HG03108 (cell line): ENCODE measurements around the gene SBF2.
"Not testable (repeated sequence)": the region's sequence is repeated elsewhere in the genome, so short reads cannot be mapped to it uniquely, and the experiment has no call there.

Experiments used
- ATAC-seq: cut with Tn5 transposase; IDR thresholded peaks from one replicate; pipeline ENCODE4 v1.9.1; 2021; ENCODE audit warnings: moderate library complexity; ENCODE audit not compliant: unreplicated experiment

The SBF2 gene

DNA sequence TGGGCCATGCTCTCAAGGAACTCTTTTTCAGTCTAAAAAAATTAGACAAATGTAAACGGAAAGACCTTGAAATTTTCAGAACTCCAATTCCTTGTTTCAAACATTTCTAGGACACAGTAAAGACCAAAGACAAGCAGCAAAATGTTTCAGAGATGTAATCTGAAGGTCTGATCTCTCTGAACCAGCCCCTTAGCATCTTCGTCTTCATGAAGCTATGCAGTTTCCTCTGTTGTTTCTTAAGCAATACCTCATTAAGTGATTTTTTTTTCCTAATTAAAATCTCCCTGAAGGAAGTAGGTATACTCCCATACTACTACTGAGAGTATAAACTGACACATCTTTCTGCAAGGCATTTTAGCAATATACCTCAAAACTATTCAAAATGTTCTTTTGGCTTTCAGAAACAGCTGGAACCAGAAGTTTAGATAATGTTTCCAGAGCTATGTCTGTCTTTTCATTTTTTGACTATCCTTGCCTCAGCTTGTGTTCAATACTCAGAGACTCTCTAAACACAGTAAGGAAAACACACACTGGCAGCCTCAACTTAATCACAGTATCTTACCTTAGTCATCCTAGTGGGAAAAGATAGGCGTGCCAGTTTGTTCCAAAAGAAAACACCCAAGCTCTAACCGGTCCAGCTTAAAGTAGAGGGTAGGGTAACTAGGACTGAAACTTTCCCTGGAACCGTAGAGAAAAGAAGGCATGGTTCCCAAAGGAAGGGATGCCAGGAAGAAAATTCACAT lies 25.1 kb downstream of the SBF2 start:
- ATAC-seq: no peak

DNA sequence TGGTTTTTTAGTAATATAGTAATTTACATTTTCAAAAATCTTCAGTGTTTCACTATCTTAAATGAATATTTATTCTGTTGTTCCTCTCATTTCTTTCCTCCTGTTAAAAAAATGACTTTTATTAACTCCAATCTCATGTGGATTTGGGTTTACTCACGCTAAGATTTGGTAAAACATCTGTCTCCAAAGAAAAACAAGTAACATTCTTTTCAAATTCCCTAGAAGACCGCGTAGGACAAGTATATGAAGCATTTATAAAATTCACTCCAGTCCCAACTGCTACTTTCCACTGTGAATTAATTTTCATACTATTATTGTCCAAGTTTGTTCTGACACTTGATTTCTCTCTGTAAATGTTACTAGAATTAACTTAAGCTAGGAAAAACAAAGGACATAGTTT lies 26.2 kb downstream of the SBF2 start:
- no peak for ATAC-seq

DNA sequence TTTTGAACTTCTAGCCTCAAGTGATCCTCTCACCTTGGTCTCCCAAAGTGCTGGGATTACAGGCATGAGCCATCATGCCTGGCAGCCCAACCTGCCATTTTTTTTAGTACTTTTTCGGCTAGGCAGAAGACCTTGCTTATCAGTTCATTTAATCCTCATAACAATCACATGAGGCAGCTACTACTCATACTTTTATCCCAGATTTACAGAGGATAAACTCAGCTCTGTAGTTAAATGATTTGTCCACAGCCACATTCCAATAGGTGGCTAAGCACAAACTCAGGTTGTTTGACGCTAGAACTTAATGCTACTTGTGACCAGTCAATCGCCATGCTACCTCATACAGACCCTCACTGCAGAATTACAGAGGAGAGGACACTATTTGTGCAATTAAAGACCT lies 28.1 kb downstream of the SBF2 start:
- ATAC-seq: no peak

DNA sequence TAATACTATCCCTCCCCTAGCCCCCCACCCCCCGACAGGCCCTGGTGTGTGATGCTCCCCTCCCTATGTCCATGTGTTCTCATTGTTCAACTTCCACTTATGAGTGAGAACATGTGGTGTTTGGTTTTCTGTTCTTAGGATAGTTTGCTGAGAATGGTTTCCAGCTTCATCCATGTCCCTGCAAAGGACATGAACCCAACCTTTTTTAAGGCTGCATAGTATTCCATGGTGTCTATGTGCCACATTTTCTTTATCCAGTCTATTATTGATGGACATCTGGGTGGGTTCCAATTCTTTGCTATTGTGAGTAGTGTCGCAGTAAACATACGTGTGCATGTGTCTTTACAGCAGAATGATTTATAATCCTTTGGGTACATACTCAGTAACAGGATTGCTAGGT lies 29.3 kb downstream of the SBF2 start:
- not testable (repeated sequence) for ATAC-seq

DNA sequence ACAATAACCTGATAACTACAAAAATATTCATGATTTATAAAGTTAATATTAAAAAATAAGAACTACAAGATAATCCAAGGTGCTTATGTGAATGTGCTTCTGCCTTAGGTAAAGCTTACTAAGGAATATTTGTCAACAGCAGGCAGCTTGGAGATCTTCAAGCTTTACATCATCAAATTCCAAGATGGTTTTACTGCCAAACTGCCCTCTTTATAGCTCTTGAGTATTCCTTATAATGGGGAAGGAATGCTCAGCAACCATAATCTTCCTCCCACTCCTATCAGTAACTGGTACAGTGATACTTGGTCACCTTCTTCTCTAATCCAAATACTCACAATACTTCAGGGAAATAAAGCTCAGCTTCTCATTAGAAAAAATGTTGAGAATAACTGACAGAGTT lies 30.1 kb downstream of the SBF2 start:
- no peak for ATAC-seq

DNA sequence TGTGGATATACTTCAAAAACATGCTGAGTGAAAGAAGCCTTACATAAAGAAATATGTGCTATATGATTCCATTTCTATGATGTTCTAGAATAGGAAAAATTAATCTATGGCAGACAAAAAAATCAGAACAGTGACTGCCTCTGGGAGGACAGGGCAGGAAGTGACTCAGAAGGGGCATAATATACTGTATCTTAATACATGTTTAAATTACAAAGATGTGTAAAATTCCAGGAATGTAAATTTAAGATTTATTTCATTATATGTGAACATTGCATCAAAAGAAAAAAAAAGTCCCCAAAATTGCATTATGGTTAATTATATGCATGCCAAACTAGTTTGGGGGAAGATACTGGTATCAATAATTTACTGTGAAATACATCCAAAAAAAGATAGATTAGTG lies 32.2 kb downstream of the SBF2 start:
- no peak for ATAC-seq

DNA sequence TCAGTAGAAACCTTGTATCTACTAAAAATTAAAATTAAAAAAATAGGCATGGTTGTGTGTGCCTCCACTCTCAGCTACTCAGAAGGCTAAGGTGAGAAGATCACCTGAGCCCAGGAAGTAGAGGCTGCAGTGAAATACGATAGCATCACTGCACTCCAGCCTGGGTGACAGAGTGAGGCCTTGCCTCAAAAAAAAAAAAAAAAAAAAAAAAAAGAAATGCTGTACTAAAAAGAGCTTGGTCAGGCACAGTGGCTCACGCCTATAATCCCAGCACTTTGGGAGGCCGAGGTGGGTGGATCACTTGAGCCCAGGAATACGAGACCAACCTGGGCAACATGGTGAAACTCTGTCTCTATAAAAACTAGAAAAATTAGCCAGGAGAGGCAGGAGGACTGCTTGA lies 36.5 kb downstream of the SBF2 start:
- ATAC-seq: no peak

DNA sequence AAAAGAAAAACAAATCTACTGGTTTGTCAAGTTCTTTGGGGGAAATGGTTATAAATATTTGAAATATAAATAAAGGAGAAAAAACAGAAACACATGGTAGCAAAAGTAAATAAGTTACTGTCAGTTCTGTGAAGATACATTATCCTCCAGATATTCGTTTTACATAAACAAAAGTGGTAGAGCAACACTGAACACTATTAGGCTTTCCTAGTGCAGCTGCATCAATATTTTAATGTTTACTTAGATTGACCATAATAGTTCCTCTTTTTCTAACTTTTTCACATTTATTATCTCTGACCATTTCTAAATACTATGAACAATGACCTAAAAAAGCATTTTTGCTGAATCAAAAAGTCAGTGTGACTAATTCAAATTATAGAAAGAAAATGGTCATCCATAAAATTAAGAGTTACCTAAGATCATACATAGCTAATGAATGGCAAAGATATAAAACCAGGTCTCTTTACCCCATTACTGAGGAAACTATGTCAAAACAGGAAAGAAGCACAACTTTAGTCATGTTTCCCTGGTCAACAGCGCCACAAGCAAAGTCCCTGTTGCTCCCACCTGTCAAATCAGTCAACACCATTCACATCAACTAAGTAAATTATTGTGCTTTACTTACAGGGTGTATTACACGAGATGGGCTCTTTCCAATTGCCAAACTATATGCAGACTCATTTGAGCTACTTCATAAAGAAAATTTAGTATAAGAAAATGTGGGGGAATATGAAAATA lies 38.5 kb downstream of the SBF2 start:
- no peak for ATAC-seq

DNA sequence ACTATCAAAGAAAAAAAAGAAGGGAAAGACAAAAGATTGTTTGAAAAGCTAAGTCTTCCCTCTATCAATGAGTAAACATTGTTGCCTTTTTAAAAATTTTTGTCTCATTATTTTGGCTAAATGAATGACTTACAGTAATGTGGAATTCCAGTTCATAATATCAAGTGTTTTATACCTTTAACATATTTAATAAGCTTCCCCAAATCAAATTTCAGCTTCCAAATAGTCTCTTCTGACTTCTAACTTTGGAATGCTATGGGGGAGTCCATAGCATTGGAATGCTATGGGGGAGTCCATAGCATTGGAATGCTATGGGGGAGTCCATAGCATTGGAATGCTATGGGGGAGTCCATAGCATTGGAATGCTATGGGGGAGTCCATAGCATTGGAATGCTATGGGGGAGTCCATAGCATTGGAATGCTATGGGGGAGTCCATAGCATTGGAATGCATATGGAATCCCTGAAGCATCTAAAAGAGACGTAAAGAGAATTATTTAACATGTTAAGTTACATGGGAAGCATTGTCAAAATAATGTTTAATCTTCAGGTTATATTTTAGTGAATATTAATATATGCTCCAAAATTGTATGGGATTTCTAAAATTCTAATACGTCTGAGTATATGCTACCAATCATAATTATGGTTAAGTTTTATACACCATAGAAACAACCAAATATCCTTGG lies 44.4 kb downstream of the SBF2 start:
- not testable (repeated sequence) for ATAC-seq

DNA sequence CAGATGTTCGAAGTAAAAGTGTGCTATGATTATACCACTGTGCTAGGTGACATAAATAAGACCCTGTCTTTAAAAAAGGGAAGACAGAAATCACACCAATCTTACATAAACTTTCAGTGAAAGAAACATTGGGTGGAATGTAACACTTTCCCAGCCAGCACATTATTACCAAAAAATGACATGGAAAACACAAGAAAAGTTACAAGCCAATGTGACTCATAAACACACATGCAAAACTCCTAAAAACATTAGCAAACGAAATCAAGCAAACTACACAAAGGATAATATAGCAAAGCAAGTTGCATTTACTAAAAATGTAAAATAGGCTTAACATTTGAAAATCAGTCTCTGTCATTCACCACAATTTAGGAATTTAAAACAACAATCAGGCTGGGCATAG lies 47.0 kb downstream of the SBF2 start:
- ATAC-seq: no peak

DNA sequence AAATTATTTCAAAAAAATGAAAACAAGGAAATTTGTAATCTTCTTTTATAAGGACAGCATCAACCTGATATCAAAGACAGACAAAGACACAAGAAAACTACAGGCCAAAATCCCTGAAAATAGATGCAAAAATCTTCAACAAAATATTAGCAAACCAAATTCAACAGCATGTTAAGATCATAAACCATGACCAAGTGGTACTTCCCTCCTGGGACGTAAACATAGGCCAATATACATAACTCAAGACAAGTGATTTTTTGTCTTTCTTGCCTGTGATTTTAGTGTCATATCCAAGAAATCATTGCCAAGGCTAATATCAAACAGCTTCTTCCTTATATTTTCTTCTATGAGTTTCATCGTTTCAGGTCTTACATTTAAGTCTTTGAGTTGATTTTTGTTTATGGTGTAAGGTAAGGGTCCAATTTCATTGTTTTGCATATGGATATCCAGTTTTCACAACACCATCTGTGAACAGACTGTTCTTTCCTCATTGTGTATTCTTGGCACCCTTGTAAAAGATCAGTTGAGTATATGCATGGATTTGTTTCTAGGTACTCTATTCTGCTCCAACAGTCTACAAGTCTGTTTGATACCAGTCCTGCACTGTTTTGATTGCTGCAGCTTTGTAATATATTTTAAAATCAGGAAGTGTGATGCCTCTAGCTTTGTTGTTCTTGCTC lies 50.0 kb downstream of the SBF2 start:
- no peak for ATAC-seq

DNA sequence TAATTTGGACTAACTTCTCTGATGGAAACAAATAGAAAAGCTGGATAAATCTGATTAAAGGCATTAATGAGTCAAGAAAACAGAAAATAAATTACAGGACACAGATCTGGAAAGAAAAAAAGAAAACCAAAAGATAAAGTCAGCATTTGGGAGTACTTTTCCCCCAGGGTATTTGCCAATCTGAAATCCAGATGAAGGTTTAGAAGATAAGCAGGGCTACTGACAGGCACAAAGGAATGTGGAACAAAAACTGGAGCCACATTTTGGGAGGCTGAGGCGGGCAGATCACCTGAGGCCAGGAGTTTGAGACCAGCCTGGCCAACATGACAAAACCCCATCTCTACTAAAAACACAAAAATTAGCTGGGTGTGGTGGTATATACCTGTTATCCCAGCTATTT lies 57.2 kb downstream of the SBF2 start:
- ATAC-seq: no peak

DNA sequence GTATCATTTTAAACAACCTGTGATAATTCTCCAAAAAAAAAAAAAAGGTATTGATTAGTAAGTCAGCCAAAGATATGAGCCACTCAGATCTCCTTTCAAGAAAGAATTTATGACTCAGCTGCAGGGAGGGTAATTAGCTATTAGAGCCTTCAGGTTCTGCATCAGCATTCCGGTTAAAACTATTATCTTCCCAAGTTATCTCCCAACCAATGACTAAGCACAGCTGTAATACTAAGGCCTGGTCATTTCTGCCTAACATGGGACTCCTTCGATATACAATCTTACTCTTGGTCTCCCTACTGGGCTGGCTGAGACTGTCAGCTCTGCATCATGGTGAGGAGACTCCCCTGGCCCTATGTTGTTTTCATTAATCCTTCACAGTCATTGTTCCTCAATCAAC lies 60.4 kb downstream of the SBF2 start:
- no peak for ATAC-seq

DNA sequence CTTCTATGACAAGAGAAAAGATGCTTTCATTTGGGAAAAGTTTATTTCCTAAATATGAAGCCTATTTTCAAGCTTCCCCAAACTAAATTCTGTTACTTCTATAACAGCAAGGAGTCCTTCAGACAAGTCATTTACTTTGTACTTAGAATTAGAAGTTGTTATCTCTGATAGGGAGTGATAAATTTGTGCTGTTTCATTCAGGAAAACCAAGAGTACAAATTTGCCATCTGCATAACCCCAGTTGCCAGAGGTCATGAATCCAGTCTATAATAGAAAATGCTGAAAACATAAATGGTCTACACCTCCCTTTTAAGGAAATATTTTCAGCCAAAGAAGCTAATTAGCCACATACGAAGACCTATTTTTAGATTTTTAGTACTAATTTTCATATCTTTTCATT lies 61.3 kb downstream of the SBF2 start:
- ATAC-seq: no peak

DNA sequence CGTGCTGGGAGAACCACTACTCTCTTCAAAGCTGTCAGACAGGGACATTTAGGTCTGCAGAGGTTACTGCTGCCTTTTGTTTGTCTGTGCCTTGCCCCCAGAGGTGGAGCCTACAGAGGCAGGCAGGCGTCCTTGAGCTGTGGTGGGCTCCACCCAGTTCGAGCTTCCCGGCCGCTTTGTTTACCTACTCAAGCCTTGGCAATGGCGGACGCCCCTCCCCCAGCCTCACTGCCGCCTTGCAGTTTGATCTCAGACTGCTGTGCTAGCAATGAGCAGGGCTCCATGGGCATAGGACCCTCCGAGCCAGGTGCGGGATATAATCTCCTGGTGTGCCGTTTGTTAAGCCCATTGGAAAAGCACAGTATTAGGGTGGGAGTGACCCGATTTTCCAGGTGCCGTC lies 62.2 kb downstream of the SBF2 start:
- ATAC-seq: not testable (repeated sequence)

DNA sequence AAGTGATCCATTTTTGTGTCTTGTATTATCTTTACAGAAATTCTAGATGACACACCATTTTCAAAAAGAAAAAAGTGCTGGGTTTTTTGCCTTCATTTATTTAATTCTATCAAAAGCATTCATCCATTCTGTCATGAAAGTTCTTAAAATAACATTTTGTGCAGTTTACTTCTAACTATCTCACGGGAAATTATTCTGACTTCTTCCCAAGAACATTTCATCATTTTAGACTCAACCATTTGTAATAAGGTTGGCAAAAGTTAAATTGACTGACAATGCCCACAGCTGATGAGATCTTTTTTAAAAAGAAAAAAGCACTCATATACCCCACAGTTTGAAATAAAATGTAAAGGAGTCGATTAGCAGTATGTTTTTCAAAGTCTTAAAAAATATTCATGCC lies 68.5 kb downstream of the SBF2 start:
- ATAC-seq: no peak

DNA sequence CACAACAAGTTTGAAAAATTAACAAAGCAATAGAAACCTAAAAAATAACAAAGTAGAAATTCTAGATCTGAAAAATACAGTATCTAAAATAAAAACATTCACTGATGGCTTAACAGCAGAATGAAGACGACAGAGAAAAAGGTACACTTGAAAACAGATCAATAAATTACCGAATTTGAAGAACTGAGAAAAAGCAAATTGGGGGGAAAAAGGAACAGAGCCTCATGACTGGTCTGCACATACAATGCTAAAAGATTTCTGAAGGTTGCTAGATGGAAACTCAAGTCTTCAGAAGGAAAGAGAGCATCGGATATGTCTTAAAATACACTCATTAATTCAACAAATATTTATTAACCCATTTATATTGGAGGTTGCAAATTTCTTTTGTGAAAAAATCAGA lies 71.6 kb downstream of the SBF2 start:
- no peak for ATAC-seq

DNA sequence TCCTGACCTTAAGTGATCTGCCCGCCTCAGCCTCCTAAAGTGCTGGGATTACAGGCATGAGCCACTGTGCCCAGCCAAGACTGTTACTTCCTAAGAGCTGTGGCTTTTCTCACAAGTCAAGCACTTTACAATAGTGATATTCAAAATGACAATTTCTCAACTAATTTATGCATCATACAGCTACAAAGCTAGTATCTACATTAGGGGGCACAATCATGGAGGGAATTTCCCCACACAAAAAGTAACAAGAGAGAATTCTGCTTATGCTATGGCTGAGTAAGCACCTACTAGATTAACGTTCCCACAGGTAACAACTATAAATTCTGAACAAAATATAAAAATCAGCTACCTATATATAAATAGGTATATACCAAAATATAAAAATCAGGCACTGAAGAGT lies 72.7 kb downstream of the SBF2 start:
- ATAC-seq: no peak

DNA sequence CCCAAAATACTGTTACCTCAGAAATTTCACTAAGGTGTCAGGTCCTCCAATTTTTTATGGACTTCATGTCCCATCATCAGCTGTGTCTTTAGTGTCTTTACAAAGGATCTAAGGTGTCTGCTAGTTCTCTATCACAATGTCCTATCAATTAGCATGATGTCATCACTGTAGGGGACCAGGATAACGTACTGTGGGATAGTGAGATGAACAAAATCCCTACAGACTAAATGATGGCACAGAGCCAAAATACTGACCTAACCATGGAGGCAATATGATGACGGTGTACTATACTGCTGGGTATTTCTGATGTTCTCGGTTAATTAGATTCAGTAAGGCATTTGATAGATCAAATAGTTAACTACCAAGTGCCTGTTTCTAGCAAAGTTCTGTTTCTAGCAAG lies 82.5 kb downstream of the SBF2 start:
- ATAC-seq: no peak

DNA sequence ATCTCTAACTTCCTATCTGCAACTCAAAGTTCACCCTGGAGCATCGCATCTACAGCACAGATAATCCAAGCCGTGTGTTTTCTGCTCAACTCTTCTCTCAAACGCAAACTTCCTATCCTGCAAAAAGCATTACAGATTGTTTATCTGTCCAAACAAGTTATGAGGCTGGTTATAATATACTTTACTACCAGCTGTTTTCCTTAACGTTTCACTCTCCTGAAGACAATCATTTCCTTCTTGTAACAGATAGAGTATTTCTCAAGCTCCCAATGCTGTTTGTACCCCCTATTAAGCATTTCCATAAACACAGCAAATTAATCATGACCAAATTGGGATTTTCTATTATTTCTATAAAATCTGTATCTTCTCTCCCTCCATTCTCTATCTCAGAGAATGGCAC lies 84.7 kb downstream of the SBF2 start:
- ATAC-seq: no peak

DNA sequence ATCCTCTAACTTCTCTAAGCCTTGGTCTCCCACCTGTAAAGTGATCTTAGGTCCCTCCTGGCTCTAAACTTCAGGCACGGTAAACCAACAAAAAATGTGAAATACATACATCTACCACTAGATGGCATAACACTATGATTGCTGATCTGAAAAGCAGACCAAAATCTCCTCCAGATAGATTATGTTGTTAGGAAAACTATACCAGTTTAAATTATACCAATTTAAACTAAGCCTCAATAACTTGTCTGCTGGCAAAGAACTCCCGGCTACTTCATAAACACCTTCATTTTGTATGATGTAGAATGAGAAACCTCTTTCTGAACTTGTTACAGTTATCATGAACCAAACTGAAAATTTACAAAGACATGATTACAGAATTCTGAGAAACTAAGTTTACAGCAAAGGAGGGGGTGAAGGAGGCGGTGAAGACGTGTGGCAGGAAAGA lies 85.9 kb downstream of the SBF2 start:
- no peak for ATAC-seq

DNA sequence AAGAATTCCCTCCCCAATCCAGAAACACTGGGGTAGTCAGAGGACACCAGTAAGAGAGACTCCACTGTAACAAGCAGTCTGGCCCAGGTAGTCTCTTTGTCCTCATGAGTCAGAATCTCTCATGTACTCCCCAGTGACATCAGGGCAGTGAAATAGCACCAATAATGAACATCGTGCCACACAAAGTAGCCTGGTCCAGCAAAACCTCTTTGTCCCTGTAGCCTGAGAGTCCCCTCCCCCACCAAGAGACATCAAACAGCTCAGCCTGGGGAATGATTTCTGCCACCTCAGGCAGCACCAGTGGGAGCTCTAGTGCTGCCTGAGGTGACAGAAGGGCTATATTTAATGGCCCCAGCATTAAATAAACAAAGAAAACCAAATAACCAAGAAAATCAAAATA lies 88.1 kb downstream of the SBF2 start:
- no peak for ATAC-seq
